T-helper 9 cell (primary cell): ENCODE measurements around the gene RUNX2.
A peak's percentile ranks its signal among the peaks of the same experiment; 100 is the strongest.

Experiments
- DNase-seq: peaks from one replicate; pipeline ENCODE4 v3.0.0-alpha.2; 2020

The RUNX2 gene

GRCh38 chr6:45563041-45563440 lies 234.9 kb downstream of the RUNX2 start:
- DNase-seq: no peak

- DNase-seq: no peak
Measured at GRCh38 chr6:45563844-45564243, 235.7 kb downstream of the RUNX2 start.

DNA sequence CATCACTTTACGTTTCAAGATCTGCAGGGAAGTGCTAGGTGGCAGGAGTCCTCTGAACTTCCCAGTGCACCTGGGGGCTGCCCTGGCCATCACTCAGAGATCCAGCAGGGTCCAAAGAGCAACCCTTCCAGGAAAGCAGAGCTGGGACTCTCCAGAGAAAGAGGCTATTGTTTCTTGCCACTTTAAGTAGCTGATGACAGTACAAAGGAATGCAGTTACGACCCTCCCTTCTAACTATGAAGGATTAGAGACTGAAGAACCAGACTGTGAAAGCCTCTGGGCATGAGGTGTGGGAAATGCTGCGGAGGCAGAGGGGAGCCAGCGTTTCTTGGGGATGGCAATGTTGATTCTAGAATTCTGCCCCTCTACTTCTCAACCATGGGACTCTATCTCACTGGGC lies 238.8 kb downstream of the RUNX2 start:
- no peak for DNase-seq

DNA sequence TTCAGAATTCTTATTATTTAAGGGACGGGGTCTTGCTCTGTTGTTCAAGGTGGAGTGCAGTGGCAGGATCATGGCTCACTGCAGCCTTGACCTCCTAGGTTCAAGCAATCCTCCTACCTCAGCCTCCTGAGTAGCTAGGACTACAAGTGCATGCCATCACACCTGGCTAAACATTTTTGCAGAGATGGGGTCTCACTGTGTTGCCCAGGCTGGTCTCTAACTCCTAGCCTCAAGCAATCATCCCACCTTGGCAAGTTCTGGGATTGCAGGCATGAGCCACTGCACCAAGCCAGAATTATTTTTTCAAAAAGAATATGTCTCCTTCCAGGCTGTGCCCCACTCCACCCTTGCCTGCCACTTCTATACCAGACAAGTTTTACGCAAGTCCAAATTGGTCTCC lies 239.7 kb downstream of the RUNX2 start:
- no peak for DNase-seq

GRCh38 chr6:45568626-45569025 lies 240.5 kb downstream of the RUNX2 start:
- no peak for DNase-seq

- DNase-seq: no peak
Measured at GRCh38 chr6:45569210-45569945, 241.2 kb downstream of the RUNX2 start.

- DNase-seq: no peak
Measured at GRCh38 chr6:45571159-45571558, 243.0 kb downstream of the RUNX2 start.

GRCh38 chr6:45572833-45573232 lies 244.7 kb downstream of the RUNX2 start:
- DNase-seq: no peak

DNA sequence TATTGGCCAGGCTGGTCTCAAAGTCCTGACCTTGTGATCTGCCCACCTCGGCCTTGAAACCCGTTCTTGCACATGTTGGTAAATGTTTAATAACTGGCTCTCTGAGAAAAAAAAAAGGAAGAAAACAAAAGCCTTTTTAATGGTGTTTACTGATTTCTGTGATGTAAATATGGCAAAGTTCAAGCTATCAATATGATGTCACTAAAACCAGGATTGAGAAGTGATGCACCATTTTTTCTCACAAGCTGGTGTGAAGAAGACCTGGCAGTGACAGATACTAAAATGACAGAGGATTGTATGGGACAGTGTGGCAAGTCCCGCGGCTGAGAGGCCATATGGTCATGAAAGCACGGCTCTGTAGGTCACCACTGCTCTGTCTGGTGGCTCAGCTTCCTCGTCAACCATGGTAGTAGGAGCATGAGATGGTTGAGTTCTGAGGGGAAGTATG lies 245.9 kb downstream of the RUNX2 start:
- DNase-seq: no peak

- DNase-seq: no peak
Measured at GRCh38 chr6:45574885-45575284, 246.8 kb downstream of the RUNX2 start.

DNA sequence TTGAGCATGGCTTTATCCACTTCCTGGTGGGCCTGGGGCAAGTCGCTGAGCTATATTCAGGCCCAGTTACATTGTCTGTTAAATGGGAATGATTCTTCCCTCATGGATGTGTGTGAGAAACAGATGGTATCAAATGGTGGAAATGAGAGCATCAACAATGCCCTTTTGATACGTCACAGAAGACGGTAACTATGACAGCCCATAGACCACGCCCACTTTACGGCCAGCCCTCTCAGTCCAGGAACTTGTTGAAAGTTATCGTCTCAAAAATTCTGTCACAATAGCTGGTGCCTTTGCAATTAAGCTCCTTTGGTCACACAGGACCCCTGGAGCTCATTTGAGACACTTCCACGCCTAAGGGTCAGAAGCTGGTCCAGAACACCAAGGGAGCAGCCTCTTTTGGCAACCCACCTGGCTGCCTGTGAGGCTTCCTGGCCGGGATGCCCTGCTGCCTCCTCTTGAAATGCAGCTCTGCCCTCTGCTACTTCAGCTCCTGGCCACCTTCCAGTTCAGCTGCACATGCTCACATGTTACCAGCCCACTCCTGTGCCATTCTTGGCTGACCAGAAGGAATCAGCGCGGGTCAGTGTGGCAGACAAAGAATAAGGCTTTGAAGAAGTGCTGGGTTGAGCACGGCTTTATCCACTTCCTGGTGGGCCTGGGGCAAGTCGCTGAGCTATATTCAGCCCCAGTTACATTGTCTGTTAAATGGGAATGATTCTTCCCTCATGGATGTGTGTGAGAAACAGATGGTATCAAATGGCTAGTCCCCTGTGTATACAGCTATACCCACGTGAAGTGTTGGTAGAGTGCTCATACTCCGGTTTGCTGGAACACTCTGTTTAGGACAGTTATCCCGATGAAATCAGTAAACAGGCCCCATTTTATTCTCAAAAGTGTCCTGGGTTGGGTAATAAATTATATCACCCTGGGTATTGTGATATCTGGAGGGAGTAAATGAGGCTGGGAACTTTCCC lies 248.8 kb downstream of the RUNX2 start:
- no peak for DNase-seq

- no peak for DNase-seq
Measured at GRCh38 chr6:45577836-45578504, 249.8 kb downstream of the RUNX2 start.

- no peak for DNase-seq
Measured at GRCh38 chr6:45584127-45584526, 256.0 kb downstream of the RUNX2 start.

DNA sequence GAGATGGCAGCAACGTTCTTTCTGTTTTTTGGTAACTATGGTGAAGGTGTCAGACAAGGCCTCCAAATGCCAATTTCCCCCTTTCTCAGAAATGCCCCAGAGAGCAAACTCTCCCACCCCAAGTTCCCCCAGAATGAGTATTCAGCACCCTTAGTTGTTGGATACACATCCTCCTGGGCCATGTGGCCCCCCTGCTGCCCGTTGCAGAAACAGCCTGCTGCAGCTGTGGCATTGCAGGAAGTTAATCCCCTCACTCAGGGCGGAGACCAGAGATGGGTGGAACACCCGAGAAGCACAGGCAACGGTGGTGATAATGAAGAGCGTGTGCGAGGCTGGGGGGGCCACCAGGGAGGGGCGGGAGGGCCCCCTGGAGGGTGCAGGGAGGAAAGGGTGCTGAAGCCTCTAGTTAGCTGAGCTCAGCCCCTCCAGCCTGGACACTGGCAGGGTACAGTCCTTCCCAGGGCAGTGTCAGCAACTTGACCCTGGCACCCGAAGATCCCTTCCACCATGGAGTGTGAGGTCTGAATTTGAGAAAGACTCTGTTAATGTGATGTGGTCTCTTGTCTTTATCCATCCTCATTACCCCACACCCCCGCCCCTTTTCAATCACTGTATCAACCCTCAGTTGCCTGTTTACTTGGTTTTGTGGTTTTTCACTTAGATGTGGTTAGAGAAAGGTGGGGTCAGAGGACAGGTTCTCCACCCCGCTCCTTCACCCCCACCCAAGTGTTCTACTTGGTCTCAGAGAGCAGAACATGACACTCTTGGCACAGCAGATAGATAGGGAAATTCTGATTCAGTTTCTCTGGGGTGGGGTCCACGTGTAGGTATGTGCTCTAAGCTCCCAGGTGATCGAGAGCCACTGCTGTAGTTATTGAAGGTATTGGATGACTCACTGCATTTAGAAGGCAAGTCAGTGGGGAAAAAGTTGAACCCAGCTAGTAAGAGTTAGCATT lies 258.4 kb downstream of the RUNX2 start:
- peak; percentile 39 for DNase-seq

- DNase-seq: no peak
Measured at GRCh38 chr6:45587229-45588060, 259.3 kb downstream of the RUNX2 start.

- DNase-seq: no peak
Measured at GRCh38 chr6:45589367-45589766, 261.2 kb downstream of the RUNX2 start.

DNA sequence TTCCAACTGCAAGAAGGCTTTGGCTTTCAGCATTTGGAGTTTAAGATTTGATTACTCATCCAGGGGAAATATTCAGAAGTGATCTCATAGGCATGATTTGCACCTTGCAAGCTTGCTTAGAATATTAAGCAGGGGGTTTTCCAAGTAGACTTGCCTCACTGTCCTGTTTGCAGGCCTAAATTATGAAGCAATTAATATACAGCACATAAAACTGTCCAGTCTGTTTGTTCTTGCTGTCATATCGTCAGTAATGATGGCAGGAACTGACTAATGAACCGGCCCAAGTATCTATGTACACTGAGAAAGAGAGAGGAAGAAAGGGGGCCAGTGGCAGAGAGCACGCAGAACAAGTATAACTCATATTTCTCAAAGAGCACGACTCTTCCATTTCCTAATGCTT lies 262.1 kb downstream of the RUNX2 start:
- no peak for DNase-seq

DNA sequence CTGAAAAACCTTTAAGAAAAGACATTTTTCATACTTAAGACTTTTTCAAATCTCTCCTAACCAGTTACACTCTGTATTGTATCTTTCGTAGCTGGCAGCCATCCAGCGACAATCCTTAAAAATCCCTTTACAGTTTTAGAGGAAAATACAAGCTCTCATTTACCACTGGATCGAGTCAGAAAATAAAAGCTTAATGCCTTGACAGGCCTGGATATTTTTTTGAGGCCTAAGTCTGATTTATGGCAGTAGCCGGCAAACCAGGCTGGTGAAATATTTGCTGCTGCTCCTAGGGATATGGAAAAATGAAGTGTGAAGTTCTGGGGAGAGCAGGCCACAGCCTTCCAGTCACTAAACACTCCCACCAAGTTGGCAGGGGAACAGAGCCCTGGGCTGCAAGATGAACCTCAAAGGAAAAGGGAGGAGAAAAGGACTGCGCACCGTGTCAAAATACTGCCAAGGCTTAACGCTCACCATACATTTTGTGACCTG lies 262.6 kb downstream of the RUNX2 start:
- DNase-seq: no peak

DNA sequence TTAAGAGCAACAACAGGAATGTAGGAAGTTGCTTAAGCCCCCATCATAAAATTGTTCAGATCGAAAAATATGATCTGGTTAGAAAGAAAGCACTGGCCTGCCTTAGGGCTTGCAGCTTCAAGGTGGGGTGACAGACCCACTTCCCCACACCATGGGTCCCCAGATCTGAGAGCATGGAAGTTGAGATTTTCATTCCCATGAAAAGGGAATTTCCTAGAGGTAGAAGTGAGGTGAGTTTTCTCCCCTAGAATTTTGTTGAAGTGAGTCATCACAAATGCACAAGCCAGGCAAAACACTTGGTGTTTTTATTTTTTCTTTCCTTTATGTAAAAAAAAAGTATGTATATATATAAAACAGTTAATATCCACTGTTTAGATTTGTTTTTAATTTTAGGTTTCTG lies 263.2 kb downstream of the RUNX2 start:
- no peak for DNase-seq

DNA sequence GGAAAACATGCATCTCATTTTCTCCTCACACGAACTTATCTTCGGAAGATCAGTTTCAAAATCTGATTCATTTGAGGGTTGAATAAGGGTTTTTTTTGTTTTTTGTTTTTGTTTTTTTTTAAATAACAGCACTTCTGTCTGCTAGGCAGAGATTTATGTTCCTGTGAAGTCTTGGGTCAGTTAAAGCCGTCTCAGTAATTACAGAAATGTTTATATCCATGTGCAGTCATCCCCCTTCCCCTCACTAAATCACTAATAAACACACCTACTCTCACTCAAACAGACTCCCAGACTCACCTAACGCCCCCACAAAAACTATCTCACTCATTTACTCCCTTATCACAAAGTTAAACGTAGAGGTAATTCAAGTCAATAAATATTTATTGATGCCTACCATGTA lies 263.8 kb downstream of the RUNX2 start:
- DNase-seq: no peak

GRCh38 chr6:45592991-45593390 lies 264.9 kb downstream of the RUNX2 start:
- no peak for DNase-seq
